Hematopoietic multipotent progenitor cell treated with erythropoietin and hydrocortisone succinate and interleukin-3 and kit ligand, for 15 days (in vitro differentiated cells): Measurements from ENCODE around the gene ZNF689.
"Not testable (repeated sequence)": the region's sequence is repeated elsewhere in the genome, so short reads cannot be mapped to it uniquely, and the experiment has no call there.

Experiments used
- DNase-seq: peaks from one replicate; pipeline ENCODE4 v3.0.0-alpha.2; 2015; ENCODE audit warnings: low spot score

Gene ZNF689

DNA sequence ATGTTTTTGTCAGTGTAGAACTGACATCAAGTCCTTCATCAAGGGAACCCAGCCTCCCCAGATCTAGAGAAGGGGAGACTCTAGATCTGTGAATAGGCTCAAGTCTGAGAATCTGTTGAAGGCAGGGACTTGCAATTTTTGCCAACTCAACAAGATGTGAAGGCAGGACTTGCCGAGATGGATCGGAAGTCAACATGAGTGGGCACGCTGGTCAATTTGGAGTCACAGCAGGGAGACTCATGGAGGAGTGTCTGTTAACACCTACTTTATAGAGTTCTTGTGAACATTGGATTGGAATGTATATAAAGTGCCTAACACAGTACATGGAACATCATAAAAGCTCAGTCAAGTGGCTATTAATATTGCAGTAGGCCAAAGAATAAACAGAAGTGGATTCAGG, 10.0 kb downstream of the ZNF689 start:
- DNase-seq: no peak

DNA sequence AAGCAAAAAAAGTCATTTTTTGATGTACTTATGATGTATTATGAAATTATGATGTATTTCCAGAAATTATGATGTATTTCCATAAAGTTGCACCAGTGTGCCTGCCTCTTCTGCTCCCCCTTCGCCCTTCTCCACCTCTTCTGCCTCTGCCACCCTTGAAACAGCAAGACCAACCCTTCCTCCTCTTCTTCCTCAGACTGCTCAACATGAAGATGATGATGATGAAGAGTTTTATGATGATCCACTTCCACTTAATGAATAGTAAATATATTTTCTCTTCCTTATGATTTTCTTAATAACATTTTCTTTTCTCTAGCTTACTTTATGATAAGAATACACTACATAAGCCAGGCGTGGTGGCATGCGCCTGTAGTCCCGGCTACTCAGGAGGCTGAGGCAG, 17.3 kb downstream of the ZNF689 start:
- no peak for DNase-seq

DNA sequence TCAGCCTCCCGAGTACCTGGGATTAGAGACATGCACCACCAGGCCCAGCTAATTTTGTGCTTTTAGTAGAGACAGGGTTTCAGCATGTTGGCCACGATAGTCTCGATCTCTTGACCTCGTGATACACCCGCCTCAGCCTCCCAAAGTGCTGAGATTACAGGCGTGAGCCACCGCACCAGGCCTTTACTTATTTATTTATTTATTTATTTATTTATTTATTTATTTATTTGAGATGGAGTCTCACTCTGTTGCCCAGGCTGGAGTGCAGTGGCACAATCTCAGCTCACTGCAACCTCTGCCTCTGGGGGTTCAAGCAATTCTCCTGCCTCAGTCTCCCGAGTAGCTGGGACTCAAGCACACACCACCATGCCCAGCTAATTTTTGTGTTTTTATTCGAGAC, 19.3 kb downstream of the ZNF689 start:
- not testable (repeated sequence) for DNase-seq

DNA sequence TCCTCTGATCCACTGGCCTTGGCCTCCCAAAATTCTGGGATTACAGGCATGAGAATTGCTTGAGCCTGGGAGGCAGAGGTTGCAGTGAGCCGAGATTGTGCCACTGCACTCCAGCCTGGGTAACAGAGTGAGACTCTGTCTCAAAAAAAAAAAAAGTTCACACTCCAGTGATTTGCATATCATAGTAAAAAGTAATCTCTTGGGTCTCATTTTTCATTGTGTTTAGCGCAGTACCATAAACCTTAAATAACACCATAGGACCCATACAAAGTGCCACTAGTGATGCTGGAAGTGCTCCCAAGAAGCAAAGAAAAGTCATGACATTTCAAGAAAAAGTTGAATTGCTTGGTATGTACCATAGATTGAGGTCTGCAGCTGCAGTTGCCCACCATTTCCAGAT, 20.6 kb downstream of the ZNF689 start:
- not testable (repeated sequence) for DNase-seq

DNA sequence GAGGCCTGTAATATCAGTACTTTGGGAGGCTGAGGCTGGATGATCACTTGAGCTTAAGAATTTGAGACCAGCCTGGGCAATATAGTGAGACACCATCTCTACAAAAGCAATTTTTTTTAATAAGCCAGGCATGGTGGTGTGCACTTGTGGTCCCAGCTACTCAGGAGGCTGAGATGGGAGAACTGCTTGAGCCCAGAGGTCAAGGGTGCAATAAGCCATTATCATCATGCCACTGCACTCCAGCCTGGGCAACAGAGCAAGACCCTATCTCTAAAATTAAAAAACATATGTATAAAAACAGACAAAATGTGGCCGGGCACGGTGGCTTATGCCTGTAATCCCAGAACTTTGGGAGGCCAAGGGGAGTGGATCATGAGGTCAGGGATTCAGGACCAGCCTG, 21.5 kb downstream of the ZNF689 start:
- no peak for DNase-seq

DNA sequence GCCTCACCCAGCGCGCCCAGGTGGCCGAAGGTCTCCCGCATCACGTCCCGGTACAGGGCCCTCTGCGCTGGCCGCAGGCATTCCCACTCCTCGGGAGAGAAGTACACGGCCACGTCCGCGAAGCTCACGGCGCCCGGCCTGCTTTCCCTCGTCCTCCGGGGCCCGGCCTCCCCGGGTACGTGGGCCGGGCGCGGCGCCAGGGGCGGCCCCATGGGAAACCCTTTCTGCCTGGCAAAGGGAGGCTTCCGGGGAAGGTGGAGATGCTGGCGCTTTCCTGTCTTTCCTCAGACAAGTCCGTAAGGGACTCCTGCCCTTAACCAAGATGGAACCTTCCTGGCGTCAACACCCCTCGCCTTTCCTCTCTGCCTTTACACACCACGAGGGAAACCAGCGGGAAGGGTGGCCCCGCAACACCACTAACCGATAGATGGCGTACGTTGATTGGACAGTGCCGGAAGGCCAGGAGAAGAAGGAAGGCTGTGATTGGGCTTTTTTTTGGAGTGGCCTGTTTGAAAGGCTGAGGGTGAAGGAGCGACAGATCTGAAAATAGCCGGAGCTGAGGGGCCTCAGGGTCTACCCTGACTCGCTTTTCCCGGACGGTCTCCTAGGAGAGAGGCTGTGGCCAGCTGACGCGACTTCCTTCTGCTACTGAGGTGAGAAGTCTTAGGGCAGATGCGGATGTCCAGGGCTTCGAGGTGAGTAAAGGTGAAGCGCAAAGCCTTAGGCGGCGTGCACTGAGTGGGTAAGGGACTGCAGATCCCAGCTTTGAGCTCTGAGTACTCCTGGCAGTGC, 24.6 kb downstream of the ZNF689 start, which contains the start of gene ZNF785:
ZNF785 (minus strand) TSS at position 298 of the 792 bp plus-strand sequence; CDS start at position 212, 86 bp downstream.
- peak; percentile 95 for DNase-seq

DNA sequence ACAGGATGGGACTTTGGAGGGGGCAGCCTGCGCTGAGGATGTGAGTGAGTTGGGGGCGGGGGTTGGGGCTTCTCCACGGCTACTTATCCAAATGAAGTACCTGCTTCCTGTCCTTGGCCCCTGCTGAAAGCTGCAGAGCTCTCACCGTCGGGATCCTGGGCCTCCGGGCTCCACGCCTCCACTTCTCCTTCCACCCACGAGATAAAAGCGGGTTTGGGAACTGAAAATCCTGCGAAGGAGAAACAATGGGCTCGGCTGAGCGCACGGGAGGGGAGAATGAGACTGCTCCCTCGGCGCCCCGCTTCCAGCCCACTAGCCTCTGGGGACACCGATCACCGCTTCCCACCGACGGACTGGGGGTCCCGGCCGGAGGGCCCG, 25.2 kb downstream of the ZNF689 start:
- DNase-seq: no peak

DNA sequence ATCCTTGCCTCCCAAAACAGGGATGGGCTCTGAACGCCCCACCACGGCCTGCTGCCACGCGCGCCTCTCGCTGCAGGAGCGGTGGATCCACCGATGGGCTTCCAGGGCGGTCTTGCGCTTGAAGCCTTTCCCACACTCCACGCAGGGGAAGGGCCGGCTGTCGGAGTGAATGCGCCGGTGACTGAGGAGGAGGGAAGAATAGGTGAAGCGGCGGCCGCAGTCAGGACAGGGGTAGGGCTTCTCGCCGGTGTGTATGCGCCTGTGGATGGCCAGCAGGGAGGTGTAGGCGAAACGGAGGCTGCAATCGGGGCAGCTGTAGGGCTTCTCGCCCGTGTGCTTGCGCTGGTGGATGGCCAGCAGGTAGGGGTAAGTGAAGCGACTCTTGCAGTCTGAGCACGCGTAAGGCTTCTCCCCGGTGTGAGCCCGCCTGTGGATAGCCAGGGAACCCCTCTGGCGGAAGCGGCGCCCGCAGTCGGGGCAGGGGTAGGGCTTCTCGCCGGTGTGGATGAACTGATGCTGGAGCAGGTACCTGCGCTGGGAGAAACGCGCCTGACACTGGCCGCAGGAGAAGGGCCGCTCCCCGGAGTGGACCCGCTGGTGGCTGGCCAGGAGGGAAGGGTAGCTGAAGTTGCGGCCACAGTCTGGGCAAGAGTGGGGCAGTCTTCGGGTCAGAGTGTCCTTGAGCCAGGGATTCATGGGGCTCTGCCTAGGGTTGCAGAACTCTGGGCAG, 27.4 kb downstream of the ZNF689 start:
- DNase-seq: no peak

DNA sequence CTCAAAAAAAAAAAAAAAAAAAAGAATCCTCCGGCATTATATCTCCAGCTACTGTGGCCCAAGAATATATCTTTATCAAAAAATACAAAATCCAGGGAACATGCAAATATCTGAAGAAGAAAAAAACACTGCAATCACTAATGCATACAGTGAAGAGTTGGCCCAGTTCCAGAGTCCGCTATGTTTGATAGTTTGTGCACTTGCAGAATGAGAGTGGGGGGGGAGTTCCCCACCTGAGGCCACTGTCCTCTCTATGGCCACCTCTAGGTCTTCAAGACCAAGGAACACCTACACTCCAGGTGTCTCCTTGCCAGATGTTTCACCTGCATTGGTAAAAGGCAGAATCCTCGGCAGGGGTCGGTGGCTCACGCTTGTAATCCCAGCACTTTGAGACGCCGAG, 28.7 kb downstream of the ZNF689 start:
- DNase-seq: no peak

DNA sequence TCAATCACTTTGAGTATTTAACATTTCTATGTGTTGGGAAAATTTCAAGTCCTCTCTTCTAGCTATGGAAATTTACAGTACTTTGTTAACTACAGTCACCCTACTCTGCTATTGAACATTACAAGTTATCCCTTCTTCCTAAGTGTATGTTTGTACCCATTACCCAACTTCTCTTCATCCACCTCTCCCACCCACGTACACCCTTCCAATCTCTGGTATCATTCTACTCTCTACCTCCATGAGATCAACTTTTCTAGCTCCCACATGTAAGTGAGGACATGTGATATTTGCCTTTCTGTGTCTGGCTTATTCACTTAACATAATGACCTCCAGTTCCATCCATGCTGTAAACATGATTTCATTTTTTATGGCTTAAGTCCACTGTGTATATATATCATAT, 35.5 kb downstream of the ZNF689 start:
- DNase-seq: no peak

DNA sequence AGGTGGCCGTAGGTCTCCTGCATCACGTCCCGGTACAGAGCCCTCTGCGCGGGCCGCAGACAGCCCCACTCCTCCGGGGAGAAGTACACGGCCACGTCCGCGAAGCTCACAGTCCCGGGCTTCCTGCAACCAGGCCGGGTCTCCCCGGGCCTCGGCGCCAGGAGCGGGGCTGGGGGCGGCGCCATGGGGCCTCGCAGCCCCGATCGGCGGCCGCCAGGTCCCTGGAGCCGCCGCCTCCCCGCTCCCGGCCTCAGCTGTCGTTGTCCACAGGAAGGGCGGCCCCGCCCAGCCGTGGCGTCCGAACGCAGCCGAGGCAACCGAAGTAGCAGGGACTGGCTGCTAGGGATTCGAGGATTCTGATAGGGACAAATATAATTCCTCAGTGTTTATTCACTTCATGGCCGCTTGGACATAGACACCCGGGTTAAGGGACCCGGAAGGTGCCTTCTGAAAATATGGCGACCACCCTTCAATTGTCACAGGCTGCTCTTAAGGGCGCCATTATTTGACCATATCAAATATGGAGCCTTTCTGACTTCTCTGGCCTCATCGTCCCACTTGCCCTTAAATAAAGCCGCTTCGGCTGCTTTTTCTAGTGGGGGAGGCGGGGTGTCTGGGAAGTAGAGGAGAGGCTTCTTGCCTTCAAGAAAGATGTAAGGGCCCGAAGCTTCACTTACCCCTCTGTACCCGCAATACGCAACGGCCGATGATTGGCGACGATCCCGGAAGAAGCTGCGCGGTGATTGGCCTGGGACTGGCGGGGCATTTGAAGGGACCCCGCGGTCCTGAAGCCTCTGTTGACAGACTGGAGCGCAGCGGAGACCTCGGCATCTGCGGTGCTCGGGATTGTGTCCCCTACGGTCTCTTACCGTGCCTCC, 38.5 kb downstream of the ZNF689 start, which contains the start of gene ZNF688:
ZNF688 (minus strand) TSS at position 270 of the 878 bp plus-strand sequence; CDS start at position 185, 85 bp downstream.
- DNase-seq: peak; percentile 89

DNA sequence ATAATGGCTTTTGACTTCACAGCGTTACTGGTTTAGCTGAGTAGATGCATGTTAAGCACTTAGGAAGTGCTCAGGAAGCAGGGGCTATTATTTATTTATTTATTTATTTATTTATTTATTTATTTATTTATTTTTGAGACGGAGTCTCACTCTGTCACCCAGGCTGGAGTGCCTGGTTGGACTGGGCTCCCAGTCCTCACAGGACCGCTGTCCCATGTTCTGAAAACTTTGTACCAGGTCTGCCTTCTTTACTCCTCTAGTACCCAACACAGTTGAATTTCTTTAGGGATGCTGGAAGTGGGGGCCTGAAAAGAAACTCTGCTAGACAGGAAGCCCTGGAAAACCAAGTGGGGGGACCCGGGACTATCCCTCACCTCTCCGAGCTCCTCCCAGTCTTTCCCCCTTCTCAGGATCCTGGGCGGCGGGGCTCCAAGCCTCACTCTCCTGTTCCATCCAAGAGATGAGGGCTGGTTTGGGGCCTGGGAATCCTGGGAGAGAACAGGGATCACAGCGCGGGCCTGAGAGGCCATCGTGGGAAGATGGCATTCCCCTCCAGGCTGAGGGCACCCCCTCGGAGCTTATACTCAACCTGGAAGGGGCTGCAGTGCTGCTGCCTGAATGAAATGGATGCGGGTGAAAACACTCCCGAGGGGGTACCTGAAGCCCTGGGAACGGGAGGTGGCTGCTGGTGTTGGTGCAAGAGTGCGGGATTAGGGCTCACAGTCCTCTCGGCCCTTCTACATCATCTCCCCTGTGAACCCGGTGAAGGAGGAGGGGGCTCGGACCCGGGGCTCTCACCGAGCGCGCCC, 39.3 kb downstream of the ZNF689 start:
- DNase-seq: no peak

DNA sequence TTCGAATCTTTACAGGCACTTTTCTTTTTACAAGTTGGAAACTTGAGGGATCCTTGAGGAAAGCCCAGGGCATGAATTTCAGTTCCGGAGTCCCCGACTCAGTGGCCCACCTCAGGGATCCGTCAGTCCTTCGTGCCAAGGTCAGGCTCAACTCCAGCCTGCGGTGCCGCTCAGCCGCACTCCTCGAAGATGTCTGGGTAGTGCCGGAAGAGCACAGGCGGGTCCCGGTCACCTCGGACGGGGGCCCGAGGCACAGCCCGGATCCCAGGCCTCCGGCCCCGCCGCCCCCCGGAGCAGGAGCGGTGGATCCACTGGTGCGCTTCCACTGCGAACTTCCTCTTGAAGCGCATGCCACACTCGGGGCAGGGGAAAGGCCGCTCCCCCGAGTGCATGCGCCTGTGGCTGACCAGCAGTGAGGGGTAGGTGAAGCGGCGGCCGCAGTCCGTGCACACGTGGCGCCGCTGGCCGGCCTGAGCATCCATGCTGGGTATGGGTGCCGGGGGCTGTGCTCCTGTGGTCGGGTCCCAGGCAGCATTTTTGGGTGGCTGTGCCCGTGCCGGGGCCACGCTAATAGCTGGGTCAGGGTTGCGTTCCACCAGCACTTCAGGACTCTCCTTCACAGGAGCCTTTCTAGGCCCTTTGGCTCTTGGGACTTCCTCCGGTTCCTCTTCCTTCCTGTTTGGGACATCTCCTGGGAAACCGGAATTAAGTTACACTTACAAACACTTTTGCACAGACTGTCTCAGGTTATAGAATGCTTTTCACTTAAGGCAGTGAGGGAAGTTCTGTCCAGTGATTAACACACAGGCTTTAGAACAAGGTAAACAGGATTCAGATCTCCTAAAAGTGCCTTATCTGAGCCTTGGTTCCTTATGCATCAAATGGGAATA, 40.2 kb downstream of the ZNF689 start:
- no peak for DNase-seq

DNA sequence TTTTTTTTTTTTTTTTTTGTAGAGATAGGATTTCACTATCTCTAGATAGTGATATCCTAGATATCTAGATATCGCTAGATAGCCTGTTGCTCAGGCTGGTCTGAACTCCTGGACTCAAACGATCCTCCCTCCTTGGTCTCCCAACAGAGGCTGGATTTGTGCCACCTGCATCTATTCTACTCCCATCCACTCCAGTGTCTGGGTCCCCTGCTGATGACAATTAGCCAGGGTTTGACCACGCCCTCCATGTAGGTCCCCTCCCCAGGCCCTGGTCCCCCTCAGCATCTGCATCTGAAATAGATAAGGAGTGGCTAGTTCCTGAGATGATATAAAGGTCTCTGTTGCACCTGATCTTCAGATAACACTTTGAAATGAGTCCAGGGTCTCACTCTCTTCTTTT, 40.9 kb downstream of the ZNF689 start:
- DNase-seq: no peak

DNA sequence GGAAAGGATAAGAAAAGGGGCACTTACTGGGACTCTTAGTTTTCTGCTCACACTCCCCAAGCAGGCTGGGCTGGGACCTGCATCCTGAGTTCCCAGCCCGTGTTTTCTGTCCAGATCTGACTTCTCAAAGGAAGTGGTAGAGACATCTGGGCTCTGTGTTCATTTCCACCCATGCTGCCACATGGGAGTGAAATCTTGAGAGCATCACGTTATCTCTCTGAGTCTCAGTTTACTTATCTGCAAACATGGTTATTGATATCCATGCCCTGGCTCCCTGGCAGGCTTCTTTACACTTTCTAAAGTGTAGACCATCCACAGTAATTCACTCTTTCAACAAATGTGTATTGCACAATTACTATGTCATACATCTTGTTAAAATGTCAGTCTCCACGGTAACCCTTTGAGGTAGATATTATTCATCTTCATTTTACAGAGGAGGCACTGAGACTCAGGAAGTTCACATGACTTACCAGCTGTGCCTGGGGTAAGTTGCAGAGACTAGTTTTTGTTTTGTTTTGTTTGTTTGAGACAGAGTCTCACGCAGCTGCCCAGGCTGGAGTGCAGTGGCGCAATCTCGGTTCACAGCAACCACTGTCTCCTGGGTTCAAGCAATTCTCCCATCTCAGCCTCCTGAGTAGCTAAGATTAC, 42.1 kb downstream of the ZNF689 start:
- no peak for DNase-seq

DNA sequence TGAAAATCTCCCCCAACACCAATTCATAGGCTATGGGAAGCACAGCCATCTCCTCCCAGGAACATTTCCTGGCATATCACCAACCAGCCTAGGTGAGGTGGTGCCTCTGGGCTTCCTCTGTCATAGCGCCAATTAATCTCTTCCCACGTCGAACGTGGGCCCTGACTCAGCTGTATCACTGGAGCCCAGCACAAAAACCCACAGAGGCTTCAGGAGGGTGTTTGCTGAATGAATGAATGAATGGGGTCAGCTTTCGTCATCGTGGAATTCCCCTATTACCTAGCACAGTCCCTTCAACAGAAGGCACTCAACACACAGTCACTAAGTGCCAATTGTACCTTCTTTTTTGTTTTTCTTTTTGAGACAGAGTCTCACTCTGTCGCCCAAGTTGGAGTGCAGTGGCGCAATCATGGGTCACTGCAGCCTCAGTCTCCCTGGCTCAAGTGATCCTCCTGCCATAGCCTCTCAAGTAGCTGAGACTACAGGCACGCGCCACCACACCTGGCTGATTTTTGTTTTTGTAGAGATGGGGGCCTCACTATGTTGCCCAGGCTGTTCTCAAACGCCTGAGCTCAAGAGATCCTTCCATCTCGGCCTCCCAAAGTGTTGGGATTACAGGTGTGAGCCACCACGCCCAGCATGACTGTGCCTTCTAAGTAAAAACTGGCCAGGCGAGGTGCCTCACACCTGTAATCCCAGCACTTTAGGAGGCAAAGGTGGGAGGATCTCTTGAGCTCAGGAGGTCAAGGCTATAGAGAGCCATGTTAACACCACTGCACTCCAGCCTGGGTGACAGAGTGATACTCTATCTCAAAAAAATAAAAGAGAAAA, 42.8 kb downstream of the ZNF689 start:
- DNase-seq: no peak

DNA sequence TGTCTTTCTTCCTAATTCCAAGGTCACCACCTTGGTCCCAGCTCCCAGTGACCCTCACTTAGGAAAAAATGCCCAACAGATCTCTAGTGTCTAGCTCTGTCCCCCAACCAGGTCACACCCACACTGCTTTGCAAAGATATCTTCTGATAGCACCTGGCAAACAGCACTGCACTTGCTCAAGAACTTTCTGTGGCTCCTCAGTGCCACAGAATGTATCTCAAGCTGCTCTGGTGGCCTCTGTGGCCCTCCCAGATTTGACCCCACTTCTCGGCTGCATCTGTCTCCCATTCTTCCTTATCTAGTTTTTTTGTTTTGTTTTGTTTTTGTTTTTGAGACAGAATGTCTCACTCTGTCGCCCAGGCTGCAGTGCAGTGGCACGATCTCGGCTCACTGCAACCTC, 43.7 kb downstream of the ZNF689 start:
- DNase-seq: no peak

DNA sequence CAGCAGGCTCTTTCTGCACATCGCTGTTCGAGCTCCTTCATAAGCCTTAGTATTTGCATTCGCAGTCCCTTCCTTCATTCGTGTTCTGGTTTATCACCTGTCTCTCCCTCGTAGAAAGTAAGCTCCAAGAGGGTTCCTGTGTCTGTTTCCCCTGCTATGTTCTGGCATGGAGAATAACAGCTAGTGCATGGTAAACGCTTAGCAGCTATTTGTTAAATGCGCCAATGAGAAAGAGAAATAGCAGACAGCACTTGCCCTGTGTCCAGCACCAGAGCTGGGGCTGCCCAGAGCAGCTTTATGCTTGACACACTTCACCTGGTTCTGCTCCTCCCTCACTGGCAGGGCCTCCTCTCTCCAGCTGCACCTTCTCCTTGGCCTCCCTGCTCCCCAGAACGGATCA, 44.2 kb downstream of the ZNF689 start:
- DNase-seq: no peak

DNA sequence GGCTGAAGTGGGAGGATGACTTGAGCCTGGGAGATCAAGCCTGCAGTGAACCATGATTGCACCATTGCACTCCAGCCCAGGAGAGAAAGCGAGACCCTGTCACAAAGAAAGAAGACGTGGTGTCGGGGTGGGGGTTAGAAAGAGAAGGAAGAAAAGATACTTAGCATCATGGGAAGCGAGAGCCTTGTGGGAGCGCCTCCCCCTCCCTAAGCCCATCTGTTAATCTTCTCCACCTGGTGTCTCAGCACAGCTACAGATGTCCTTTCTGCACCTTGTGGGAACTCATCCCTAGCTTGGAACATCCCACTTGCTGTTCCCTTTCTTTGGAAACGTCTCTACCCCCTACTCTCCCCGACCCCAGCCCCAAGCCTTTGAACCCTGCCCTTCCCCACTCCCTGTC, 44.7 kb downstream of the ZNF689 start:
- DNase-seq: no peak
